Mammary epithelial cell (primary cell): ENCODE data around the gene DAP.

ENCODE experiments used
- EZH2 ChIP-seq: IDR thresholded peaks from 2 replicates; pipeline ENCODE4 v1.6.1; 2012; ENCODE audit warnings: low read length, inconsistent platforms, borderline replicate concordance
- TF ChIP-seq, protein P1 (sequence below), 2 donors: IDR thresholded peaks in 1 of 2; conservative IDR thresholded peaks in 1 of 2; 2 replicates each; pipeline ENCODE4 v1.5.1; 2011 to 2012; ENCODE audit warnings: inconsistent platforms in 2 of 2, low read length in 2 of 2, mild to moderate bottlenecking in 2 of 2, control low read depth in 1 of 2, low read depth in 1 of 2; ENCODE audit not compliant: insufficient read depth in 1 of 2; ENCODE audit errors: extremely low read depth in 1 of 2

DNA sequence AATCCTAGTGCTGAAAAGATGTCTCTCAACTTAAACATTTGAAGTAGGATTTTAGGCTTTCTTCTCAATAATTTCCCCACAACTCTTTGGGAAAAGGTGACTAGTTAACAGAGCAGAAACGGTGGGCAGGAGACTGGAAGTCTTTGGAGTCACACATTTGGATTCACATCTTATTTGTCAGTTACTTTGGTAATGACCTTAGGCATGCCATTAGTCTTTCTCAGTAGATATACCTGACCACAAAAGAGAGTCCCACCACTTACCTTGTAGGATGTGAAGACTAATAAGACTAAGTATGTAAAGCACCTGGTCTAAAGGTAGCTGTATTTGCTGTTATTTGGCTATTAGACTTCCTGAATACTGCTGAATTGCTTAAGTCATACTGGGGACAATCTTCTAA, 35.4 kb downstream of the DAP start:
- TF ChIP-seq, protein P1, sequence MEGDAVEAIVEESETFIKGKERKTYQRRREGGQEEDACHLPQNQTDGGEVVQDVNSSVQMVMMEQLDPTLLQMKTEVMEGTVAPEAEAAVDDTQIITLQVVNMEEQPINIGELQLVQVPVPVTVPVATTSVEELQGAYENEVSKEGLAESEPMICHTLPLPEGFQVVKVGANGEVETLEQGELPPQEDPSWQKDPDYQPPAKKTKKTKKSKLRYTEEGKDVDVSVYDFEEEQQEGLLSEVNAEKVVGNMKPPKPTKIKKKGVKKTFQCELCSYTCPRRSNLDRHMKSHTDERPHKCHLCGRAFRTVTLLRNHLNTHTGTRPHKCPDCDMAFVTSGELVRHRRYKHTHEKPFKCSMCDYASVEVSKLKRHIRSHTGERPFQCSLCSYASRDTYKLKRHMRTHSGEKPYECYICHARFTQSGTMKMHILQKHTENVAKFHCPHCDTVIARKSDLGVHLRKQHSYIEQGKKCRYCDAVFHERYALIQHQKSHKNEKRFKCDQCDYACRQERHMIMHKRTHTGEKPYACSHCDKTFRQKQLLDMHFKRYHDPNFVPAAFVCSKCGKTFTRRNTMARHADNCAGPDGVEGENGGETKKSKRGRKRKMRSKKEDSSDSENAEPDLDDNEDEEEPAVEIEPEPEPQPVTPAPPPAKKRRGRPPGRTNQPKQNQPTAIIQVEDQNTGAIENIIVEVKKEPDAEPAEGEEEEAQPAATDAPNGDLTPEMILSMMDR (conservative IDR thresholded peaks at IDR 0.05 in 1 of 2, IDR thresholded peaks at IDR 0.05 in 1 of 2; ENCODE audit: extremely low read depth in 1 of 2, insufficient read depth in 1 of 2, low read depth in 1 of 2, low read length in 2 of 2), result no peak
- no peak for TF ChIP-seq EZH2
